Gastrocnemius medialis (tissue), 4 donors: Measurements from ENCODE around the gene MRM3. TPM values are rescaled to one million over a fixed set of nuclear protein-coding genes. Genes with fewer than 3 reads are reported as not detected.

Source experiments
- ATAC-seq, 2 donors: fragments of 150-250 bp; one replicate each; pipeline ENCODE4 v1.9.1; 2016
- DNase-seq, 2 donors: peaks; one replicate each; pipeline ENCODE4 v3.0.0-alpha.2; 2019
- H3K27ac ChIP-seq, 4 donors: fragments of 200-600 bp; sonication (generic); 1 replicate in 1 of 4; 2 replicates in 3 of 4; pipeline ENCODE4 v1.5.1; 2016 to 2018; ENCODE audit warnings: mild to moderate bottlenecking in 2 of 4, moderate library complexity in 1 of 4
- H3K27me3 ChIP-seq, 3 donors: fragments of 200-600 bp; sonication (generic) in 2 of 3; 1 replicate in 1 of 3; 2 replicates in 2 of 3; pipeline versions ENCODE4 v1.5.1 to v1.6.0; 2016 to 2019; ENCODE audit warnings: mild to moderate bottlenecking in 1 of 3, moderate library complexity in 1 of 3
- H3K36me3 ChIP-seq, 2 donors: fragments of 200-600 bp; sonication (generic) in 1 of 2; one replicate each; pipeline ENCODE4 v1.5.1; 2017 to 2018
- H3K4me1 ChIP-seq, 2 donors: fragments of 200-600 bp; sonication (generic) in 1 of 2; one replicate each; pipeline ENCODE4 v1.5.1; 2016 to 2017; ENCODE audit warnings: mild to moderate bottlenecking in 2 of 2
- H3K4me3 ChIP-seq, 4 donors: fragments of 200-600 bp; sonication (generic) in 3 of 4; 1 replicate in 1 of 4; 2 replicates in 3 of 4; pipeline ENCODE4 v1.5.1; 2016 to 2019; ENCODE audit warnings: mild to moderate bottlenecking in 2 of 4
- H3K9me3 ChIP-seq, 3 donors: fragments of 200-600 bp; sonication (generic) in 2 of 3; 1 replicate in 1 of 3; 2 replicates in 2 of 3; pipeline ENCODE4 v1.5.1; 2016 to 2019
- CTCF ChIP-seq, 5 experiments: fragments of 450-650 bp in 3 of 5; fragments of 200-600 bp in 2 of 5; sonication (generic) in 2 of 5; IDR thresholded peaks in 4 of 5; conservative IDR thresholded peaks in 1 of 5; 1 replicate in 4 of 5; 2 replicates in 1 of 5; pipeline ENCODE4 v1.5.1; 2016 to 2019; ENCODE audit warnings: antibody characterized with exemption in 5 of 5, mild to moderate bottlenecking in 3 of 5, moderate library complexity in 3 of 5
- POLR2A ChIP-seq, 2 donors: fragments of 450-650 bp; IDR thresholded peaks; one replicate each; pipeline ENCODE4 v1.6.1; 2017; ENCODE audit warnings: antibody characterized with exemption in 2 of 2, mild to moderate bottlenecking in 2 of 2, moderate library complexity in 2 of 2
- in situ Hi-C, 4 donors: fragments of 200-750 bp; cut with MboI; loops; one replicate each; pipeline versions ENCODE4 v1.15.0 to v1.8.0; 2017; ENCODE audit warnings: low sequenced_read_pairs in 4 of 4
- intact Hi-C: fragments of 100-400 bp; cut with DNase I; formaldehyde crosslinking; loops from one replicate; pipeline ENCODE4 v1.15.1; 2023; ENCODE audit warnings: low total_unique reads
- total RNA-seq, 4 donors: library from RNA; depleted of rRNA; stranded (reverse); fragments of >200 nt; gene quantifications; one replicate each; pipeline versions ENCODE4 v1.1.0 to v1.2.3, GENCODE V29; 2016

Gene MRM3
- total RNA-seq, 4 donors from 2014 or later = 24.2 to 58.2 (median 33.0) TPM

- no peaks in the 10 kb centered on the region for H3K9me3 ChIP-seq
- H3K36me3 ChIP-seq = peaks cover 0 to 68% of the 10 kb centered on the region in 2 donors
- in situ Hi-C loops (no loop called here), intact Hi-C loops (no loop called here)
- DNase-seq (no peak), ATAC-seq (no peak)
- TF ChIP-seq CTCF (IDR thresholded peaks at IDR 0.05 in 4 of 5, conservative IDR thresholded peaks at IDR 0.05 in 1 of 5) = no peak
- no peak for TF ChIP-seq POLR2A (IDR thresholded peaks at IDR 0.05)
- no peaks in the 10 kb centered on the region for H3K27me3 ChIP-seq
- no peak overlapping the region for H3K4me3 ChIP-seq
- no peak overlapping the region for H3K27ac ChIP-seq
- no peaks in the 10 kb centered on the region for H3K4me1 ChIP-seq
These were observed 15.1 kb upstream of the MRM3 start for GRCh38 chr17:767076-767475.

- Histone ChIP-seq H3K27ac (no peak overlapping the region), H3K4me3 (no peak overlapping the region), H3K4me1 (no peaks in the 10 kb centered on the region), H3K36me3 (peaks cover 0 to 83% of the 10 kb centered on the region in 2 donors), H3K9me3 (no peaks in the 10 kb centered on the region), H3K27me3 (no peaks in the 10 kb centered on the region)
- TF ChIP-seq POLR2A (IDR thresholded peaks at IDR 0.05) (no peak), CTCF (IDR thresholded peaks at IDR 0.05 in 4 of 5, conservative IDR thresholded peaks at IDR 0.05 in 1 of 5) (no peak)
- in situ Hi-C loops = no loop called here
- ATAC-seq (no peak), DNase-seq (no peak)
- intact Hi-C loops = no loop called here
These were observed 9.1 kb upstream of the MRM3 start for GRCh38 chr17:773016-773415.

- no peaks in the 10 kb centered on the region for H3K9me3 ChIP-seq
- no peak overlapping the region for H3K27ac ChIP-seq
- H3K27me3 ChIP-seq = no peaks in the 10 kb centered on the region
- no peaks in the 10 kb centered on the region for H3K4me1 ChIP-seq
- intact Hi-C loops = no loop called here
- peaks cover 0 to 86% of the 10 kb centered on the region in 2 donors for H3K36me3 ChIP-seq
- DNase-seq (no peak), ATAC-seq (no peak)
- no peak for TF ChIP-seq POLR2A (IDR thresholded peaks at IDR 0.05)
- TF ChIP-seq CTCF (IDR thresholded peaks at IDR 0.05 in 4 of 5, conservative IDR thresholded peaks at IDR 0.05 in 1 of 5) = no peak
- in situ Hi-C loops = no loop called here
- H3K4me3 ChIP-seq = no peak overlapping the region
These were observed 8.5 kb upstream of the MRM3 start for GRCh38 chr17:773467-774312.

GRCh38 chr17:774313-774584 lies 7.9 kb upstream of the MRM3 start:
- TF ChIP-seq POLR2A (IDR thresholded peaks at IDR 0.05) (no peak), CTCF (IDR thresholded peaks at IDR 0.05 in 4 of 5, conservative IDR thresholded peaks at IDR 0.05 in 1 of 5) (no peak)
- no peak for DNase-seq
- no peak for ATAC-seq
- intact Hi-C loops (no loop called here), in situ Hi-C loops (no loop called here)
- Histone ChIP-seq H3K9me3 (no peaks in the 10 kb centered on the region), H3K27me3 (no peaks in the 10 kb centered on the region), H3K4me3 (no peak overlapping the region), H3K36me3 (peaks cover 0 to 82% of the 10 kb centered on the region in 2 donors), H3K27ac (no peak overlapping the region), H3K4me1 (no peaks in the 10 kb centered on the region)

- Histone ChIP-seq H3K4me3 (no peak overlapping the region), H3K36me3 (peaks cover 0 to 56% of the 10 kb centered on the region in 2 donors), H3K27ac (no peak overlapping the region), H3K4me1 (peaks cover 10 to 11% of the 10 kb centered on the region in 2 donors), H3K27me3 (no peaks in the 10 kb centered on the region), H3K9me3 (no peaks in the 10 kb centered on the region)
- TF ChIP-seq CTCF (IDR thresholded peaks at IDR 0.05 in 4 of 5, conservative IDR thresholded peaks at IDR 0.05 in 1 of 5) (no peak), POLR2A (IDR thresholded peaks at IDR 0.05) (no peak)
- ATAC-seq = no peak
- intact Hi-C loops = no loop called here
- DNase-seq = no peak
- in situ Hi-C loops = no loop called here
These were observed 4.1 kb upstream of the MRM3 start for GRCh38 chr17:778096-778495.
